Lower leg skin (tissue), 4 donors: ENCODE data around the gene HIP1. TPM values are rescaled to one million over a fixed set of nuclear protein-coding genes. Genes with fewer than 3 reads are reported as not detected.

Experiments
- DNase-seq, 2 donors: peaks; one replicate each; pipeline ENCODE4 v3.0.0-alpha.2; 2019; ENCODE audit warnings: low spot score in 2 of 2
- H3K4me3 ChIP-seq: fragments of 200-600 bp; sonication (generic); 2 replicates; pipeline ENCODE4 v1.5.1; 2017; ENCODE audit warnings: mild to moderate bottlenecking, low read depth; ENCODE audit not compliant: poor library complexity, severe bottlenecking
- POLR2A ChIP-seq, 2 donors: fragments of 450-650 bp; IDR thresholded peaks; one replicate each; pipeline ENCODE4 v1.6.1; 2016 to 2017; ENCODE audit warnings: antibody characterized with exemption in 2 of 2, mild to moderate bottlenecking in 1 of 2, moderate library complexity in 1 of 2
- WGBS, 2 donors: methylation state at CpG; one replicate each; pipeline ENCODE4 v1.1.5; 2018; 5-methylcytosine and 5-hydroxymethylcytosine counted together
- intact Hi-C: fragments of 100-400 bp; cut with DNase I; formaldehyde crosslinking; loops from one replicate; pipeline ENCODE4 v1.15.0; 2023; ENCODE audit warnings: low total_unique reads
- total RNA-seq, 4 donors: library from RNA; depleted of rRNA; stranded (reverse); fragments of >200 nt; gene quantifications; one replicate each; pipeline ENCODE4 v1.1.0, GENCODE V29; 2016
- TF ChIP-seq, protein P1 (sequence below), 3 donors: fragments of 450-650 bp; IDR thresholded peaks; one replicate each; pipeline ENCODE4 v1.5.1; 2016; ENCODE audit warnings: antibody characterized with exemption in 3 of 3, mild to moderate bottlenecking in 3 of 3, moderate library complexity in 2 of 3

Gene HIP1
- total RNA-seq, 4 donors from 2014 or later = 20.1 to 30.3 (median 23.0) TPM

DNA sequence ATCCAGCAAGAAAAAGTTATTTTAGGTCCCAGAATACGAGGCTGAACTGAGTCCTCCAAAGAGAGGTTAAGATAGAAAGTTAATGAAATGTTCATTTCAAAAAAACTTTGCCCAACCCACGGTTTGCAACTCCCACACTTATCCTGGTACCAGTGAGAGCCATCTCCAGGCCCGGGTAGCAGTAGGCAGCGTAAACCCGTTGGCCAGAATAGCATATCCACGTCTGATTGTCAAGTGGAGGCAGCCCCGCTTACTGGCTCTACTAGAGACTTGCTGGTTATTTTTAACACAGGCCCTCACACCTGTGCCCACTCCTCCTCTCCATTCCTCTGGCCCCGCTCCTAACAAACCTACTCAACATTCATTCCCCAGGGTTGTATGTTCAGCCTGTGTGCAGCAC is 109.7 kb downstream of the HIP1 start:
- DNase-seq = no peak
- 96% methylated on average over 8 of the region's 8 CpGs for WGBS, 2 donors
- intact Hi-C loops = no loop called here
- TF ChIP-seq POLR2A (IDR thresholded peaks at IDR 0.05) = no peak
- TF ChIP-seq, protein P1, sequence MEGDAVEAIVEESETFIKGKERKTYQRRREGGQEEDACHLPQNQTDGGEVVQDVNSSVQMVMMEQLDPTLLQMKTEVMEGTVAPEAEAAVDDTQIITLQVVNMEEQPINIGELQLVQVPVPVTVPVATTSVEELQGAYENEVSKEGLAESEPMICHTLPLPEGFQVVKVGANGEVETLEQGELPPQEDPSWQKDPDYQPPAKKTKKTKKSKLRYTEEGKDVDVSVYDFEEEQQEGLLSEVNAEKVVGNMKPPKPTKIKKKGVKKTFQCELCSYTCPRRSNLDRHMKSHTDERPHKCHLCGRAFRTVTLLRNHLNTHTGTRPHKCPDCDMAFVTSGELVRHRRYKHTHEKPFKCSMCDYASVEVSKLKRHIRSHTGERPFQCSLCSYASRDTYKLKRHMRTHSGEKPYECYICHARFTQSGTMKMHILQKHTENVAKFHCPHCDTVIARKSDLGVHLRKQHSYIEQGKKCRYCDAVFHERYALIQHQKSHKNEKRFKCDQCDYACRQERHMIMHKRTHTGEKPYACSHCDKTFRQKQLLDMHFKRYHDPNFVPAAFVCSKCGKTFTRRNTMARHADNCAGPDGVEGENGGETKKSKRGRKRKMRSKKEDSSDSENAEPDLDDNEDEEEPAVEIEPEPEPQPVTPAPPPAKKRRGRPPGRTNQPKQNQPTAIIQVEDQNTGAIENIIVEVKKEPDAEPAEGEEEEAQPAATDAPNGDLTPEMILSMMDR (IDR thresholded peaks at IDR 0.05) = no peak
- H3K4me3 ChIP-seq = no peak overlapping the region

DNA sequence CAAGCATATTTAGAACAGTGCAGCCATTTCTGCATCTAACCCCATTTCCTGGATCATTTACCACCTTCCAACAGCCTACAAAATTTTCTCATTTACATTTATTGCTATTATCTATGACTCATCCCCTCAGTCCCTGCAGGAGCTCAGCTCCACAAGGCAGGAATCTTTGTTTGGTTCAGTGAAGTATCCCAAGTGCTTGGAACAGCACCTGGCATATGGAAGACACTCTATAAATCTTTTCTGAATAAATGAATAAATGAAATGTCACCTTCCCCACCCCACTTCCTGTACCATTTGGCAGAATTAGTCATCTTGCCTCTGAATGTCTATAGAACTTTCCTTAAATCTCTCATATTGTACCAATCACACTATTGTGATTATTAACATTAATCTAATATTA is 110.7 kb downstream of the HIP1 start:
- intact Hi-C loops = no loop called here
- TF ChIP-seq, protein P1 (IDR thresholded peaks at IDR 0.05) = no peak
- TF ChIP-seq POLR2A (IDR thresholded peaks at IDR 0.05) = no peak
- no peak overlapping the region for H3K4me3 ChIP-seq
- DNase-seq = no peak

DNA sequence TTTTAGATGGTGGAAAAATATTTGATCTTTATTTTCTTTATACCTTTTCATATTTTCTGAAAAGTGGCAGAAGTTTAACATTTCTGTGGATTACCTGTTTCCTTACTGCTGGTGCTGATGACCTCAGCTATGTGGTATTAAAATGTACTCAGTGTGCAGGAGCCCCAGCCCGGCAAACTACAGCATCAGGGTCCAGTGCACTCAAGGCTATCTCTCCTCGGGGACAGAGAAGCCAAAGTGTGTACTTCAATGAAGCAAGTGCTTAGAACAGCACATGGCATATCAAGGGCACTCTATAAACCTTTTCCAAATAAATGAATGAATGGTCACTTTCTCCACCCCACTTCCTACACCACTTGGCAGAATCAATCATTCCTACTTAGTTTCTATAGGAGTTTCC is 111.8 kb downstream of the HIP1 start:
- 95 to 96% methylated on average over 2 of the region's 2 CpGs for WGBS, 2 donors
- DNase-seq = no peak
- intact Hi-C loops = no loop called here
- TF ChIP-seq, protein P1 (IDR thresholded peaks at IDR 0.05) = no peak
- TF ChIP-seq POLR2A (IDR thresholded peaks at IDR 0.05) = no peak
- H3K4me3 ChIP-seq = no peak overlapping the region

DNA sequence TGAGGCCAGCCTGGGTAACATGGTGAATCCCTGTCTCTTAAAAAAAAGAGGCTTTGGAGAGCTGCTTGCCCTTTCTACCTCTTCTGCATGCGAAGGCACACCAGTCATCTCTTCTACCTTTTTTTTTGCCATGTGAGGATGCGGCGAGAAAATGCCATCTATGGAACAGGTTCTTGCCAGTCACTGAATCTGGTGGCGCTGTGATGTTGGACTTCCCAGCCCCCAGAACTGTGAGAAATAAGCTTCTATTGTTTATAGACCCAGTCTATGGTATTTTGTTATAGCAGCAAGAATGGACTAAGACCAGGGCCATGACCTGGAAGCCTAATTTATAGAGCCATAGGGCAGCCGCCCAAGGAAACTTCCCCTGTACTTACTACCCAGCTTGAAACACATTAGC is 112.9 kb downstream of the HIP1 start:
- no peak for DNase-seq
- TF ChIP-seq POLR2A (IDR thresholded peaks at IDR 0.05) = no peak
- WGBS, 2 donors = 95 to 98% methylated on average over 5 of the region's 5 CpGs
- no peak overlapping the region for H3K4me3 ChIP-seq
- intact Hi-C loops = no loop called here

DNA sequence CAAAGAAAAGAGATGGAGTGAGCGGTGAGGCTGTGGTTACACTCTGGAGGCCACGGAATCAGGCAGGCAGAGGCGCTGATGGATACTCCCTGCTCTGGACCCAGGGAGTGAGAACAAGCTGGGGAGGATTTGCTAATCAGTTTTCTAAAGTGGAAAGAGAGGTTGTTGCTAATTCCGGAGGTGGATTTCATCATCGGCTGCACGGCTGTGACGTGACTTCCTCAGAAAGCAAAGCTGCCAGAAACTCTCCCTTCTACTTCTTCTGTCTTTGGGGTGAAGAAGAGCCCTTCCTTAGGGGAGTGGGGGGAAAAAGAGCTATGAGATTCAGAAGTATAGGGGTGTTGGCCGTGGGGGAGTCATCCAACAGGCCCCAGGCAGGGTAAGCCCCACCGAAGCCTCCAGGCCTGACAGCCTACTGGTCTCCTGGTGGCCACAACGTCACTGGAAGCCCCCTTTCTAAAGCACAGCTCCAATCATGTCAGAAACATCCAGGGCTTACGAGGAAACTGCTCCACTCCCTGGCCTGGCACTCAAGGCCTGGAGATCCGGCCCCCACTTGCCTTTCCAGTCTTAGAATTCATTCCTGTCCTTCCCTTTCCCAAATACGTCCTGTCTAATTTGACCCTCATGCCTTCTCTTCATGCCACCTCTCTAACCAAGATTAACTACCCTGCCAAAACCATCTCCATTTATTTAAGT is 114.5 kb downstream of the HIP1 start:
- H3K4me3 ChIP-seq = no peak overlapping the region
- intact Hi-C loops = no loop called here
- 80 to 82% methylated on average over 13 of the region's 13 CpGs for WGBS, 2 donors
- peak in 1 of 2 donors; percentile 45 for DNase-seq
- TF ChIP-seq POLR2A (IDR thresholded peaks at IDR 0.05) = no peak
- TF ChIP-seq, protein P1 (IDR thresholded peaks at IDR 0.05) = no peak

DNA sequence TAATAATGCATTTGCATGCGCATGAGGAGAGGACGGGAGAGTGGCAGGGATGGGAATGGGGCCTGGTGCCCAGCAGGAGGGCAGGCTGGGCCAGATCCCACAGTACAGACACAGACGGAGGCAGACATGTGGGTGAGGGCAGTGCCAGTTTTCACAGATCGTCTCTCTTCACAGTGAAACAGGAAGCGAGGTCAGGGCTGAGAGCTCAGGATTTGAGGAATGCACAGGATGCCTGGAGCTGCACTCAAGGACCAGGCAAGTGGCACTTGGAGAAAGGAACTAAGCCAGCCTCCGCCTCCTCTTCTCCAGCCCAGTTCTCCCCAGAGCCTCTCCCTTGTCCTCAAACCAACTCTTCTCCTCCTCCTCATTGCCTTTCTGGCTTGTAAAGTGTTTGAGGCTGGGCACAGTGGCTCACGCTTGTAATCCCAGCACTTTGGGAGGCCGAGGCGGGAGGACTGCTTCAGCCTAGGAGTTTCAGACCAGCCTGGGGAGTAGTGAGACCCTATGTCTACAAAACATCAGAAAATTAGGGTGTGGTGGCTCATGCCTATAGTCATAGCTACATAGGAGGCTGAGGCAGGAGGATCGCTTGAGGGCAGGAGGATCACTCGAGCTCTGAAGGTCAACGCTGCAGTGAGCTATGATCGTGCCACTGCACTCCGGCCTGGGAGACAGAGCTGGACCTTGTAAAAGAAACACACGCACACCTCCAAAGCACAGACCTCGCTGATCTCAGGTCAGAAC is 115.2 kb downstream of the HIP1 start:
- DNase-seq = no peak
- 81% methylated on average over 16 of the region's 16 CpGs for WGBS, 2 donors
- intact Hi-C loops = no loop called here
- no peak for TF ChIP-seq POLR2A (IDR thresholded peaks at IDR 0.05)
- TF ChIP-seq, protein P1 (IDR thresholded peaks at IDR 0.05) = no peak
- H3K4me3 ChIP-seq = no peak overlapping the region
